ENCODE measurements around the gene MYL7.

GRCh38 chr7:44110719-44111635 is 30.2 kb downstream of the MYL7 start:
- TF ChIP-seq SUZ12 (IDR thresholded peaks at IDR 0.05; ENCODE audit: low read depth, low read length) (no peak), ZNF121 (CRISPR knock-in tag; IDR thresholded peaks at IDR 0.05) (no peak), ZFP36 (IDR thresholded peaks at IDR 0.05; ENCODE audit: borderline replicate concordance, low read depth, low read length, partially characterized antibody) (no peak), ZNF710 (CRISPR knock-in tag; IDR thresholded peaks at IDR 0.05; ENCODE audit: borderline replicate concordance) (no peak)
